Neural cell (in vitro differentiated cells): ENCODE measurements around the gene C18orf54. TPM values are rescaled to one million over a fixed set of nuclear protein-coding genes. Genes with fewer than 3 reads are reported as not detected.

Source experiments
- H2AFZ ChIP-seq: fragments of 200-600, 300-800 bp; sonication (generic), shearing (Covaris generic); 2 replicates; pipeline ENCODE4 v1.6.0; 2014; ENCODE audit warnings: low read depth, mild to moderate bottlenecking, antibody characterized with exemption, low read length, moderate library complexity
- H3F3A ChIP-seq: fragments of 200-600 bp; shearing (Covaris generic); 2 replicates; pipeline ENCODE4 v1.6.1; 2016; ENCODE audit warnings: mild to moderate bottlenecking, moderate library complexity, mixed read lengths, antibody characterized with exemption, low read length; ENCODE audit not compliant: insufficient read depth, poor library complexity, severe bottlenecking
- H3K27ac ChIP-seq: fragments of 200-600, 300-800 bp; sonication (generic), shearing (Covaris generic); 2 replicates; pipeline ENCODE4 v1.5.1; 2014; ENCODE audit warnings: mild to moderate bottlenecking, low read length, moderate library complexity
- H3K27me3 ChIP-seq: fragments of 300-800, 200-600 bp; sonication (generic), shearing (Covaris generic); 2 replicates; pipeline ENCODE4 v1.6.0; 2014; ENCODE audit warnings: mild to moderate bottlenecking, low read depth, low read length, moderate library complexity; ENCODE audit not compliant: insufficient read depth
- H3K36me3 ChIP-seq: fragments of 300-800, 200-600 bp; sonication (generic), shearing (Covaris generic); 2 replicates; pipeline ENCODE4 v1.5.1; 2014; ENCODE audit warnings: mild to moderate bottlenecking, antibody characterized with exemption, low read length, moderate library complexity; ENCODE audit not compliant: insufficient read depth
- H3K4me2 ChIP-seq: fragments of 300-800, 200-600 bp; sonication (generic), shearing (Covaris generic); 2 replicates; pipeline ENCODE4 v1.6.0; 2014; ENCODE audit warnings: mild to moderate bottlenecking, low read length
- H3K4me3 ChIP-seq: fragments of 300-800, 200-600 bp; sonication (generic), shearing (Covaris generic); 2 replicates; pipeline ENCODE4 v1.5.1; 2014; ENCODE audit warnings: mild to moderate bottlenecking, low read length, moderate library complexity
- H3K79me2 ChIP-seq: fragments of 200-600 bp; shearing (Covaris generic); replicated peaks from 2 replicates; pipeline ENCODE4 v1.6.0; 2014; ENCODE audit warnings: mild to moderate bottlenecking, low read length, moderate library complexity; ENCODE audit not compliant: insufficient read depth
- H3K9ac ChIP-seq: fragments of 300-800, 200-600 bp; sonication (generic), shearing (Covaris generic); 2 replicates; pipeline ENCODE4 v1.6.1; 2016; ENCODE audit warnings: mild to moderate bottlenecking, low read length, mixed read lengths
- H3K9me2 ChIP-seq: fragments of 200-600 bp; shearing (Covaris generic); 2 replicates; pipeline ENCODE4 v1.6.1; 2016; ENCODE audit warnings: mild to moderate bottlenecking, low read length, mixed read lengths; ENCODE audit not compliant: insufficient read depth
- H3K9me3 ChIP-seq: fragments of 200-600, 300-800 bp; sonication (generic), shearing (Covaris generic); 2 replicates; pipeline ENCODE4 v1.6.1; 2016; ENCODE audit warnings: mild to moderate bottlenecking, mixed run types, low read length, moderate library complexity, mixed read lengths
- H4K20me1 ChIP-seq: fragments of 200-600 bp; shearing (Covaris generic); 2 replicates; pipeline ENCODE4 v1.6.1; 2016; ENCODE audit warnings: mild to moderate bottlenecking, mixed run types; ENCODE audit not compliant: insufficient read depth
- EP300 ChIP-seq: fragments of 450-650 bp; conservative IDR thresholded peaks from 2 replicates; pipeline ENCODE4 v1.6.1; 2014; ENCODE audit warnings: antibody characterized with exemption, mild to moderate bottlenecking, moderate library complexity; ENCODE audit not compliant: poor library complexity, severe bottlenecking
- EZH2 ChIP-seq: fragments of 200-600, 300-800 bp; shearing (Covaris generic), sonication (generic); IDR thresholded peaks from 2 replicates; pipeline ENCODE4 v1.6.1; 2014; ENCODE audit warnings: antibody characterized with exemption, low read length, borderline replicate concordance, mild to moderate bottlenecking; ENCODE audit not compliant: insufficient read depth, poor library complexity, severe bottlenecking
- MXI1 ChIP-seq: fragments of 450-650 bp; conservative IDR thresholded peaks from 2 replicates; pipeline ENCODE4 v1.6.1; 2014; ENCODE audit warnings: antibody characterized with exemption, mild to moderate bottlenecking; ENCODE audit not compliant: poor library complexity, severe bottlenecking
- POLR2AphosphoS5 ChIP-seq: IDR thresholded peaks from 2 replicates; pipeline ENCODE4 v1.6.1; 2012
- RAD21 ChIP-seq: fragments of 450-650 bp; conservative IDR thresholded peaks from 2 replicates; pipeline ENCODE4 v1.6.1; 2014; ENCODE audit warnings: antibody characterized with exemption, mild to moderate bottlenecking, moderate library complexity
- SMC3 ChIP-seq: fragments of 450-650 bp; conservative IDR thresholded peaks from 2 replicates; pipeline ENCODE4 v1.6.1; 2014; ENCODE audit warnings: antibody characterized with exemption, mild to moderate bottlenecking, moderate library complexity; ENCODE audit not compliant: poor library complexity
- TAF1 ChIP-seq: IDR thresholded peaks from 2 replicates; pipeline ENCODE4 v1.6.1; 2012; ENCODE audit warnings: low read depth
- polyA plus RNA-seq: library from polyadenylated mRNA; depleted of rRNA; stranded (reverse); fragments of >200 nt; gene quantifications from 2 replicates; pipeline ENCODE4 v1.2.3, GENCODE V29; 2014
- TF ChIP-seq, protein P1 (sequence below): fragments of 450-650 bp; IDR thresholded peaks from 2 replicates; pipeline ENCODE4 v1.5.1; 2014; ENCODE audit warnings: antibody characterized with exemption, mild to moderate bottlenecking, moderate library complexity; ENCODE audit not compliant: poor library complexity, severe bottlenecking
- TF ChIP-seq, protein P2 (sequence below): IDR thresholded peaks from 2 replicates; pipeline ENCODE4 v1.6.1; 2012; ENCODE audit warnings: borderline replicate concordance

C18orf54 gene
- polyA plus RNA-seq, 1 donor from 2014 or later, result 2.2 TPM

DNA sequence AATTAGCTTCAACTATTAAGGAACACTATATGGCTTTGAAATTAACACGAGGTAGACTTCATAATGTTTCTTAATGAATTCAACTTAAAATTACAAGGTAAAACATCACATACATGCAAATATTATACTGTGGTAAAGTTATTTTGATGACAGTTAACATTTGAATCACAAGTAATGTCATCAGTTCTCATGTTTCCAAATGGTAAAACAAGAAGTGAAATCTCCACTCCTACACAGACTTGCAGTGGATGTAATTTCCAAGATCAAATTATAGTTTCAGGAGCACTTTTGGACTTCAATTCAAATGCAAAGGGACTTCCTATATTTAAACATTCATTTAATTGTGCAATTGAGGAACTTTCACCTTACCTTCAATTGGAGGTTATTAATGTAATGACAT lies 39.1 kb downstream of the C18orf54 start:
- H3K9me3 ChIP-seq, result no peaks in the 10 kb centered on the region
- H3K4me2 ChIP-seq, result no peak overlapping the region
- TF ChIP-seq EZH2 (no peak), RAD21 (no peak), MXI1 (no peak), POLR2AphosphoS5 (no peak), EP300 (no peak), TAF1 (no peak), SMC3 (no peak)
- TF ChIP-seq, protein P1, sequence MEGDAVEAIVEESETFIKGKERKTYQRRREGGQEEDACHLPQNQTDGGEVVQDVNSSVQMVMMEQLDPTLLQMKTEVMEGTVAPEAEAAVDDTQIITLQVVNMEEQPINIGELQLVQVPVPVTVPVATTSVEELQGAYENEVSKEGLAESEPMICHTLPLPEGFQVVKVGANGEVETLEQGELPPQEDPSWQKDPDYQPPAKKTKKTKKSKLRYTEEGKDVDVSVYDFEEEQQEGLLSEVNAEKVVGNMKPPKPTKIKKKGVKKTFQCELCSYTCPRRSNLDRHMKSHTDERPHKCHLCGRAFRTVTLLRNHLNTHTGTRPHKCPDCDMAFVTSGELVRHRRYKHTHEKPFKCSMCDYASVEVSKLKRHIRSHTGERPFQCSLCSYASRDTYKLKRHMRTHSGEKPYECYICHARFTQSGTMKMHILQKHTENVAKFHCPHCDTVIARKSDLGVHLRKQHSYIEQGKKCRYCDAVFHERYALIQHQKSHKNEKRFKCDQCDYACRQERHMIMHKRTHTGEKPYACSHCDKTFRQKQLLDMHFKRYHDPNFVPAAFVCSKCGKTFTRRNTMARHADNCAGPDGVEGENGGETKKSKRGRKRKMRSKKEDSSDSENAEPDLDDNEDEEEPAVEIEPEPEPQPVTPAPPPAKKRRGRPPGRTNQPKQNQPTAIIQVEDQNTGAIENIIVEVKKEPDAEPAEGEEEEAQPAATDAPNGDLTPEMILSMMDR, result no peak
- TF ChIP-seq, protein P2, sequence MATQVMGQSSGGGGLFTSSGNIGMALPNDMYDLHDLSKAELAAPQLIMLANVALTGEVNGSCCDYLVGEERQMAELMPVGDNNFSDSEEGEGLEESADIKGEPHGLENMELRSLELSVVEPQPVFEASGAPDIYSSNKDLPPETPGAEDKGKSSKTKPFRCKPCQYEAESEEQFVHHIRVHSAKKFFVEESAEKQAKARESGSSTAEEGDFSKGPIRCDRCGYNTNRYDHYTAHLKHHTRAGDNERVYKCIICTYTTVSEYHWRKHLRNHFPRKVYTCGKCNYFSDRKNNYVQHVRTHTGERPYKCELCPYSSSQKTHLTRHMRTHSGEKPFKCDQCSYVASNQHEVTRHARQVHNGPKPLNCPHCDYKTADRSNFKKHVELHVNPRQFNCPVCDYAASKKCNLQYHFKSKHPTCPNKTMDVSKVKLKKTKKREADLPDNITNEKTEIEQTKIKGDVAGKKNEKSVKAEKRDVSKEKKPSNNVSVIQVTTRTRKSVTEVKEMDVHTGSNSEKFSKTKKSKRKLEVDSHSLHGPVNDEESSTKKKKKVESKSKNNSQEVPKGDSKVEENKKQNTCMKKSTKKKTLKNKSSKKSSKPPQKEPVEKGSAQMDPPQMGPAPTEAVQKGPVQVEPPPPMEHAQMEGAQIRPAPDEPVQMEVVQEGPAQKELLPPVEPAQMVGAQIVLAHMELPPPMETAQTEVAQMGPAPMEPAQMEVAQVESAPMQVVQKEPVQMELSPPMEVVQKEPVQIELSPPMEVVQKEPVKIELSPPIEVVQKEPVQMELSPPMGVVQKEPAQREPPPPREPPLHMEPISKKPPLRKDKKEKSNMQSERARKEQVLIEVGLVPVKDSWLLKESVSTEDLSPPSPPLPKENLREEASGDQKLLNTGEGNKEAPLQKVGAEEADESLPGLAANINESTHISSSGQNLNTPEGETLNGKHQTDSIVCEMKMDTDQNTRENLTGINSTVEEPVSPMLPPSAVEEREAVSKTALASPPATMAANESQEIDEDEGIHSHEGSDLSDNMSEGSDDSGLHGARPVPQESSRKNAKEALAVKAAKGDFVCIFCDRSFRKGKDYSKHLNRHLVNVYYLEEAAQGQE, result no peak
- no peaks in the 10 kb centered on the region for H3K9me2 ChIP-seq
- no peak overlapping the region for H3K9ac ChIP-seq
- H3K36me3 ChIP-seq, result no peaks in the 10 kb centered on the region
- H3K27me3 ChIP-seq, result no peaks in the 10 kb centered on the region
- H3K27ac ChIP-seq, result no peak overlapping the region
- no peak overlapping the region for H3K4me3 ChIP-seq
- H4K20me1 ChIP-seq, result no peaks in the 10 kb centered on the region
- H3F3A ChIP-seq, result no peaks in the 10 kb centered on the region
- no peaks in the 10 kb centered on the region for H3K79me2 ChIP-seq
- H2AFZ ChIP-seq, result no peak overlapping the region

DNA sequence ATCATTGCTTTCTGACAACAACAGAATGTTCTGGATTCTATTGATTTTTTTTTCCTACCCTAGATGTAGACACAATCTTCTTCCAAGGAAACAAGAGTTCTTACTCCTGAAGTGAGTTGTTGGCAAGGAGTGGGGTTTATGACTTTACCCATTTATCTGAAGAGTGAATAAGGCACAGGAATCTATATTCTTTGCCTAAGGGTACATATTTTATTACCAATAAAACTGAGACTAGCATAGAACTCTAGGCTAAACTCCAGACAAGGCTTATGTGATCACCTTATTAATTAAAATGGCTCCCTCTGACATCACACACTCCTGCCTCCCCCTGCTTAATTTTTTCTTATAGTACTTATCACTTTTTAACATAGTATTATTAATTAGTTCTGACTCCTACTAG lies 47.6 kb downstream of the C18orf54 start:
- Histone ChIP-seq H3K79me2 (no peaks in the 10 kb centered on the region), H3K4me3 (no peak overlapping the region), H3F3A (no peaks in the 10 kb centered on the region), H3K9me2 (no peaks in the 10 kb centered on the region), H3K9ac (no peak overlapping the region), H3K4me2 (no peak overlapping the region), H3K27ac (no peak overlapping the region), H3K27me3 (no peaks in the 10 kb centered on the region), H4K20me1 (no peaks in the 10 kb centered on the region), H3K9me3 (no peaks in the 10 kb centered on the region), H3K36me3 (no peaks in the 10 kb centered on the region), H2AFZ (no peak overlapping the region)
- TF ChIP-seq MXI1, result no peak
- TF ChIP-seq TAF1, result no peak
- no peak for TF ChIP-seq POLR2AphosphoS5
- TF ChIP-seq, protein P2, result no peak
- no peak for TF ChIP-seq EZH2
- TF ChIP-seq RAD21, result no peak
- TF ChIP-seq, protein P1, result no peak
- TF ChIP-seq EP300, result no peak
- TF ChIP-seq SMC3, result no peak
